HG03103 (cell line): Measurements from ENCODE around the gene GNB1L.

Experiments
- ATAC-seq: cut with Tn5 transposase; IDR thresholded peaks from one replicate; pipeline ENCODE4 v1.9.1; 2021; ENCODE audit warnings: low read depth; ENCODE audit not compliant: unreplicated experiment

Gene GNB1L

DNA sequence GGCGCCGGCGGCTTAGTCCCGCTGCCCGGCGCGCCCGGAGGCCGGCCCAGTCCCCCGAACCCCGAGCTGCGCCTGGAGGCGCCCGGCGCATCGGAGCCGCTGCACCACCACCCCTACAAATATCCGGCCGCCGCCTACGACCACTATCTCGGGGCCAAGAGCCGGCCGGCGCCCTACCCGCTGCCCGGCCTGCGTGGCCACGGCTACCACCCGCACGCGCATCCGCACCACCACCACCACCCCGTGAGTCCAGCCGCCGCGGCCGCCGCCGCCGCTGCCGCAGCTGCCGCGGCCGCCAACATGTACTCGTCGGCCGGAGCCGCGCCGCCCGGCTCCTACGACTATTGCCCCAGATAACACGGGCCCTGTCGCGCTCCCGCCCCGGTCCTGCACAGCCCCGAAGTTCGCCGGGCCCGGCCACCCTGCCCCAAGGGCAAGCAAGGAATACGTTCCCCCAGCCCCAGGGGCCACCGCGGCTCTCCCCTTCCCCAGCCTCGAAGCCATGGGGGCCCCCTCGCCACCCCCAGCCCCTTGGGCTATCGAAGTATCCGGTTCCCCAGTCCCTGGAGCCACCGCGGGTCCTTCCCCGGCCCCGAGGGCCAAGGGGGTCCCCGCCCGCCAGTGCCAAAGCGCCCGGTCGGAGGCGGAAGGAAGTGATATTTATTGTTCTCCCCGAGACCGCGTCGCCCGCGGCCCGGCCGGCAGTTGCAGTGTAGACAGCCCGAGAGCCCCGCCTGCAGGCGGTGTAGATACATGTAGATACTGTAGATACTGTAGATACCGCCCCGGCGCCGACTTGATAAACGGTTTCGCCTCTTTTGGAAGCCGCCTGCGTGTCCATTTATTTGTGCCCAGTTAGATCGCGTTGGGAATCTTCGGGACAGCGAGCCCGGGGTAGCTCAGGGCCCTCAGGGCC, 87.9 kb downstream of the GNB1L start:
- ATAC-seq: no peak

DNA sequence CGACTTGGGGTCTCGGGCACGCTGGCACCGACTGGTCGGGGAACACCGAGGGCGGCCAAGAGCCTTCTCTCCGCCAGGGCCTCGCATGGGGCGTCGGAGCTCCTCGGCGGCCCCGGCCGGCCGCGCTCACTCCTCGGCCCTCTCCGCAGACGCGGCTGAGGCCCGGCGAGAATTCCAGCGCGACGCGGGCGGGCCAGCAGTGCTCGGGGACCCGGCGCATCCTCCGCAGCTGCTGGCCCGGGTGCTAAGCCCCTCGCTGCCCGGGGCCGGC, 88.5 kb downstream of the GNB1L start:
- ATAC-seq: no peak

DNA sequence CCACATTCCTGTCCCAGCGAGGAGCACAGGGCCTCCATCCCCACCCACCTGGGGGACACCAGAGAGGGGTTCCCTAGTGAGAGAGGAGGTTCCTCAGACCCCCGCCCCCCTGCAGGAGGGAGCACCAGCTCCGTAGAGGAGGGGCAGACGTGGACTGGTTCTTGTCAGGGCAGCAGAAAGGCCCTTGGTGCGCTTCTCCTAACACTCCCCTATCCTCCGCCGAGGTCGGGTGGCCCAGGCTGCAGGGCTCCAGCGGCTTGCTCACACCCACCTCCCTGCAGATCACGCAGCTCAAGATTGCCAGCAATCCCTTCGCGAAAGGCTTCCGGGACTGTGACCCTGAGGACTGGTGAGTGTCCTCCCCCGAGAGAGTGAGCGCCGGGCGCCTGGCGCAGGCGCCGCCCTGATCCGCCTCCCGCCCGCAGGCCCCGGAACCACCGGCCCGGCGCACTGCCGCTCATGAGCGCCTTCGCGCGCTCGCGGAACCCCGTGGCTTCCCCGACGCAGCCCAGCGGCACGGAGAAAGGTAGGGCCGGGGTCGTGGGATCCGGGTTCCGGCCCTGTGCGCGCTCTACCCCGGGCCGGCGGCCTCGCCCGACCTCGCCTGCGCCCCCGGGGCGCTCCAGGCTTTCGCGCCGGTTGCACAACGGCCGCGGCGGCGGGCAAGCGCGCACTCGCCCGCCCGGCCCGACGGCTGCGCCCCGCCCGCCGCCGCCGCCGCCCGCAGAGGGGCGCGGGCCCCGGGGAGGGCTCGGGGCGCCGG, 89.0 kb downstream of the GNB1L start:
- ATAC-seq: no peak

DNA sequence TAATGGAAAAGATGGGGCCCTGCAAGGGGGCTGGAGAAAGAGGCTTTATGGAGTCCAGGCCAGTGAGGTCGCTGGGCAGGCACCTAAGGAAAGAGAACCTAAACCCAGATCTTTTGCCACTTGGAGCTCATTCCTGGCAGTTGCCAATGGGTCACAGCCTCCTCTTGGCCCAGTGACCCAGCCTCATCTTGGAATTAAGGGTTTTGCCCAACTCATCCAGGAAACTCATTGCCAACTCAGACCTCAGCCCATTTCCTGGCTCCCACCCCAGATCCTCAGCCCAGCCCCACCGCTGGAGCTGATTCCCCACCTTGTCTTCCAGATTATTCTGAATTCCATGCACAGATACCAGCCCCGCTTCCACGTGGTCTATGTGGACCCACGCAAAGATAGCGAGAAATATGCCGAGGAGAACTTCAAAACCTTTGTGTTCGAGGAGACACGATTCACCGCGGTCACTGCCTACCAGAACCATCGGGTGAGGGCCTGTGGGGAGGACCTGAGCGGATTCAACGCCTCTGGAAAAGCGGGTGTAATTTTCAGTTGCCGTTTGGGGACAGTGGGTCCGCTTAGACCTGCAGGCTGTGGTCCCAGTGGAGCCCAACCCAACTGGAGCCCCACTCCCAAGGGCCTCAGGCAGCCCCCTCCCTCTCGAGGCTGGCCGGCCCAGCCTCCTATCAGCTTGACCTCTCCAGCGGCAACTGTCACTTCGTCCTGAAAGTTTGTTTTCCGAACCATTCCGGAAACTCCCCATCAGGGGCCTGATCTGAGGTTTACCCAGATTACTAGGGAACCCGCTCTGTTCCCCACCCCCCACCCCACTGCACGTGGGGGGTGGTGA, 89.8 kb downstream of the GNB1L start:
- ATAC-seq: no peak

DNA sequence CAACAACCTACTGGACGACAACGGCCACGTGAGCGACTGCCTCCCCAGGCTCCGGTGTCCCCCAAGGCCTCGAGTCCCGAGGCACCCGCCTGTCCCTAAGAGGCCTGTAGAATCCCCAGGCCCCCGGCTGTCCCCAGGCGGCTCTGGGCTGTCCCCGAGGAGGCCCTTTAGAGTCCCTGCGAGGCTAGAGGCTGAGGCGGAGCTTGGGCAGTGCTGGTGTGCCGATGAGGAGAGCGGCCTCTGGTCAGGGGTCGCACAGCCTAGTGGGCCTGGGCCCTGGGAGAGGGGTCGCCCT, 90.4 kb downstream of the GNB1L start:
- ATAC-seq: no peak

DNA sequence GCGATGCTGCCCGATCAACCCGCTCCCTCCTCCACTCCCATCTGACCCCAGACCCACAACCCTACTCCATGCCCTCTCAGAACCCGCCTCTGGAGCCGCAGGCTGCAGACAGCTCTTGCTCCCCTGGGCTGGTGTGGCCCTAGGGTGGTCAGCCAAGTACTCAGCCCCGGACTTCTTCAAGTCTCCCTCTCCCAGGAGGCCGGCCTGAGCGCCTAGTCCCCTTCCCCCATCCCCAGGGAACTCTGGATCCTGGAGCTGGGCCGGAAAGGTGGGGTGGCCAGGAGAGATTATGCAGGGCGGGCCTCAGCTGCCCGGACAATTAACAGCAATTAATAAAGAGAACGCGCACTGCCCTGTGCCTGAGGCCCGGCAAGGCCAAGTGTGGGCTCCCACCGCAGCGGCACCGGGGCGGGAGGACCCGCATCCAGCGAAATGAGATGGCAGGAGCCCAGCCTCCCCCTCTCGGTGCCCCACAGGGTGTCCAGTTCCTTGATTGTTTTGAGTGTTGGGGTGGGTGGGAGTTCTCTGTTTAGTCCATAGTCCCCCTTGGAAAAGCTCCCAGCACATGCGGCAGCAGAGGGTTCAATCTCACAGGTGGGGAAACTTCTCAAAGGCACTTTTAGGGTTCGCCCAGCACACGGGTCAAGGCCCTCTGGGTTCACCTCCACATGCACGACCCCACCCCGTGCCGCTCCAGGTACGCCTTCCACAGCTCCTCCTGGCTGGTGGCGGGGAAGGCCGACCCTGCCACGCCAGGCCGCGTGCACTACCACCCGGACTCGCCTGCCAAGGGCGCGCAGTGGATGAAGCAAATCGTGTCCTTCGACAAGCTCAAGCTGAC, 91.0 kb downstream of the GNB1L start:
- no peak for ATAC-seq

DNA sequence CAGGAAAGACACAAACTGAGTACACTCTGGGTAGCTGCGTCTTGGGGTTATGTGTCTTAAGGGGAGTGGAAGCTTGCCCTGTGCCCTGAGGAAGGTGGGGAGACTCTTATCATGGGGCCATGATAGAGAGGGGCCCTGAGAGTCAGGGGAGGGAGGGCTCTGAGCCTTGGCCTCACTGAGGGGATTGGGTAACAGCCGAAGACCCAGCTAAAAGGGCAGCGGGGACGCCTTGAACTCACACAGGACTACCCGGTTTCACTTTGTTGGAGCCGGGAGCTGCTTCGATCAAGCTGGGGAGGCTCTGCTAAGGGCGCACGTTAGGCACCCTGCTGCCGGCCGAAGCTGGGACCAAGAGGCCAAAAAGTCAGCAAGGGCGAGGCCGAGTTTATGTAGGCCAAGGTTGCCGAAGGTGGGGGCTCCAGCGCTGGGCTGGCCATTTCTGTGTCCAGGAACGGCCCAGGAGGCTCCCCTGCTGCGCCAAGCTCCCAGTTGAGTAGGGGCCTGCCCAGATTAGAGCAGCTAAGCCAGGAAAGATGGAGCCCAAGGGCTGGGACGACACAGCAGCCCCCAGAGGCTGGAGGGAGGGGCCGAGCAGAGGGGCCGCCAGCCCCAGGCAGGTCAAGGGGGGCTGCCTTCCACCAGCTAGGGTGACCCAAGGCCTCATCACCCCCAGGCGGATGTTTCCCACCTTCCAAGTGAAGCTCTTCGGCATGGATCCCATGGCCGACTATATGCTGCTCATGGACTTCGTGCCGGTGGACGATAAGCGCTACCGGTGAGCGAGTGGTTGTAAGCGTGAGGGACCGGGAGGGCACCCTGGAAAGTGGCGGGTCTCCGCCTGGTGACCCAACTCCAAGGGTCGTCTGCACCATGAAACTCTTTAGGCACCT, 91.9 kb downstream of the GNB1L start:
- ATAC-seq: no peak

DNA sequence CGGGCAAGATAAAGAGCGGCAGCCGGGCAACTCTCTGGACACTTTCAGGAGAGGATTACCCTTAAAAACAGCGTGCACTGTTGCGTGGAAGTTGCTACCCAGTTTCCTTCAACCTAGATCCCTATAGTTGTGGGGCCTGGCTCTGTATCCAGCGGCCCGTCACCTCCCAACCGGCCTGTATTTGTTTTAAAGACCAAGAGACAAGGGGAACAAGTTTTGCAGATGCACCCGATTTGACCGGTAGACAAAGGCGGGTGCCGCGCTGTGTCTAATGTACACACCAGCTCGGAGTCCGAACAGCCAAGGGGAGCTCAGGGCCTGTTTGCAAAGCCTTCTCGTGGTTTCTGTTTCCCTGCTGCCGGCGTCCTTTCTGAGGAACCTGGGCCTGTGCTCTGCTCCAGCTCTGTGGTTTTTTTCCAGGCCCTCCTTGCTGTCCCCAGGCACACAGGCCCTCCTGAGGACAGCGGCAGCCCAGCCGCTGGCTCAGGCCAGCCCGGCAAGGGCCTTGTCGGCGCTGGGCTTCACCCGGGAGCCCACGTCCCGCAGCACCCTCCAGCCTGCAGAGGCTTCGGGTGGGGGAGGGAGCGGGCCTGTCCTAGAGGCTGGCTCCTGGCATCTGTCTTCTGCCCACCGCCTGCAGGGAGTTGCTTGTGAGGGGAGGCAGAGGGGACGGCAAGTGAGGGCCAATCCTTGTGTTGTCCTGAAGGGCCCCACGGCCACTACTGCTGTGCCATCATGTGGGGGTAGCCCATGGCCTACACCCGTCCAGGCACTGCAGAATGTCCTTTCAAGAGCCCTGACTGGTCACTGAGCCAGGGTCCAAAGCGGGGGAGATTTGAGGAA, 92.7 kb downstream of the GNB1L start:
- no peak for ATAC-seq

DNA sequence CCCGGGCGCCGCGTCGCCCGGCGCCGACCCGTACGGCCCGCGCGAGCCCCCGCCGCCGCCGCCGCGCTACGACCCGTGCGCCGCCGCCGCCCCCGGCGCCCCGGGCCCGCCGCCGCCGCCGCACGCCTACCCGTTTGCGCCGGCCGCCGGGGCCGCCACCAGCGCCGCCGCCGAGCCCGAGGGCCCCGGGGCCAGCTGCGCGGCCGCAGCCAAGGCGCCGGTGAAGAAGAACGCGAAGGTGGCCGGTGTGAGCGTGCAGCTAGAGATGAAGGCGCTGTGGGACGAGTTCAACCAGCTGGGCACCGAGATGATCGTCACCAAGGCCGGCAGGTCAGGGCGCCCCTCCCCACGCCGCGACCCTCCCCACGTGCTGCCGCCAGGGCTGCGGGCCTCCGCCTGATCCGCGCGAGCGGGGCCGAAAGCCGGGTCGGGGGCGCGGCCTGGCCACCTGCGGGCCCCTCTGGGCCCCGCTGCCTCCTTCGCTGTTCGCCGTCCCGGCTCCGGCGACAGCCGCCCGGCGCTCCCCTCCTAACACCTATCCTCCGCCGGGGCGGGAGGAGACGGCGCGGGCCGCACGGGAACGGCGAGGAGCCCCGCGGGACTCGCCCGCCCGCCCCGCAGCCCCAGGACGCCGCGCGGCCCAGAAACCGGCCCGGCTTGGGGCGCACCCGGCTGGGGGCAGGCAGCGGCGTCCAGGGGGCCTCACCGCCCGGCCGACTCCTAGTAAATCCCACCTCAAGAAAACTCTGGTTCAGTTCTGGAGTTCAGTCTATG, 93.5 kb downstream of the GNB1L start:
- ATAC-seq: no peak

DNA sequence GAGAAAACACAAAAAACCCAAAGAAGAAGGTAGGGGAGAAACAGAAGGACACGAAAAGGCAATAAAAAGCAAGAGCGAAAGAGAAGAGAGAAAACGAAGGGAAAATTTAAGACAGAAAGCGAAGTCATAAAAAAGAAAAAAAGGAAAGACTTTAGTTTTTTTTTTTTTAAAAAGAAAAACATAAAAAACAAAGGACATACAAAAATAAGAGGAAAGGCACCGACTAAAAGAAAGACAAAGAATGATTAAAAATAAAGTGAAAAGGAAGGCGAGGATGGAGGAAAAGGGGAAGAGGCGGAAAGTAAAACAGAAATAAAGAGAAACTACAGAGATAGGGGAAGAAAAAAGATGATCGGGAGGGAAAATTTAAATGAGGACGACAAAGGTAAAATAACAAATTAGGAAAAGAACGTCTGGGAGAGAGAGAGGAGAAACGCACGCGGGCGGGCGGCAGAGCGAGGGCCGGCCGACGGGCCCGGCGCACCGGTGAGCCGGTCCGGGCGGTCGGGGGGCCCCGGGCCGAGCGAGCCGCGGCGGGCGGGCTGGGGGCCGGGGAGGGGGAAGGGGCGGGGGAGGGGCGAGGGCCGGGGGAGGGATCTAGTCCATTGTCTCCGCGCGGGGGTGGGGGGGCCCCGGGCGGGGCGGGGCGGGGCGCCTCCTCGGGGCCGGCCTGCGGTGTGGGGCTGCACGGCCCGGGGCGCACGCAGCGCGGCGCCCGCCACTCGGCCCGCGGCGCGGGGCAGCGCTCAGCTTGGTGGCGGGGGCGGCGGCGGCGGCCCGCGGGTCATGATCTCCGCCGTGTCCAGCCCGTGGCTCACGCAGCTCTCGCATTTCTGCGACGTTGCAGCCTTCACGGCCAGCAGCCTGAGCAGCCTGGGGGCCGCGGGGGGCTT, 94.4 kb downstream of the GNB1L start, which contains the start of gene TBX1:
TSS of gene TBX1 (plus strand) at position 721 of the 893 bp plus-strand sequence. CDS start at position 787, 66 bp downstream.
- ATAC-seq: no peak

DNA sequence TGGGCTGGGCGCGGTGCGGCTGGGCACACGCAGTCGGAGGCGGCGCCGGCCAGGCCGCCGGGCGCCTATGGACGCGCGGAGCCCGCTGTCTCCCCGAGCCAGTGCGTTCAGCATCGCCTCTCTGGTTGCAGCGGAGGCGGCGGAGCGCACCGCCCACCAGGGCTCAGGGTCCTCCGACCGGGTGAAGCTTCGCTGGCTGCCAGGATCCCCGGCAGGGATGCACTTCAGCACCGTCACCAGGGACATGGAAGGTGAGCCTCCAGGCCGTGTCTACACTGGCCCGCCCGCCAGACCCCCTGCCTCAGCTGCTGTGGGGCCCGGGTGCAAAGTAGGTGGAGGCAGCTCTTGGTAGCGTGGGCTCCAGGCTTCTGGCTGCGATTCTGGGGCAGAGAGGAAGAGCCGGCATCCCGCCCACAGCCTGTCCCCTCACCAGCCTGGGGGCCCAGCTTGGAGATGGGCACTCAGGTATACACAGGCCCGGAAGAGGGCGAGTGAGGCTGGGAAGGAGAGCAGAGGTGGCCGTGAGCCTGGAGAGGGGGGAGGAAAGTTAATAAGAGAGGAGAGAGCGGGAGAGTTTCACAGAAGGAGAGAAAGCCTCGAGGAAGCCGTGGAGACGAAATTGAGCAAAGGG, 95.1 kb downstream of the GNB1L start:
- no peak for ATAC-seq

DNA sequence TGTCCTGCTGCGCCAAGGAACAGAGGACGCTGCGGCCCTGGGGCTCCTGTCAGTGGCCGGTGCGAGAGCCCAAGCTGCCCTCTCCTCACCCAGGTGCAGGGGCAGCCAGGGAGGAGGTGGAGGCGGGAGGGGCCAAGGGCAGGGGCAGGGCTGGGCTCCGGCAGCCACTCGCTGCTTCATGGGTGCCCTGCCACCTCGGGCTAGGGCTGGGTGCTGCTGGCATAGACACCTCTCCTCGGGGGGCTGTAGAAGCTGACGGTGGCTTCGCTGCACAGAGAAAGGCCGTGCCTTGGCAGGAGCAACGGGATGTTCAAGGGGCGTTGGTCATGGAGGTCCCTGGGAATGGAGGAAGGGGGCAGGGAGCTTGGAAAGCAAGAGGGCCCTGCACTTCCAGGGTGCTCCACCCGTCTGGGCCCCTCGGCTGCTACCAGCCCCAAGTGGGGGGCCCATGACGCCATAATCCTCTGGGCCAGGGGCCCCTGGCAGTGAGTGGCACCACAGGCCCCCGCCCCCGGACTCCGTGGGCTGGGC, 95.7 kb downstream of the GNB1L start:
- no peak for ATAC-seq

DNA sequence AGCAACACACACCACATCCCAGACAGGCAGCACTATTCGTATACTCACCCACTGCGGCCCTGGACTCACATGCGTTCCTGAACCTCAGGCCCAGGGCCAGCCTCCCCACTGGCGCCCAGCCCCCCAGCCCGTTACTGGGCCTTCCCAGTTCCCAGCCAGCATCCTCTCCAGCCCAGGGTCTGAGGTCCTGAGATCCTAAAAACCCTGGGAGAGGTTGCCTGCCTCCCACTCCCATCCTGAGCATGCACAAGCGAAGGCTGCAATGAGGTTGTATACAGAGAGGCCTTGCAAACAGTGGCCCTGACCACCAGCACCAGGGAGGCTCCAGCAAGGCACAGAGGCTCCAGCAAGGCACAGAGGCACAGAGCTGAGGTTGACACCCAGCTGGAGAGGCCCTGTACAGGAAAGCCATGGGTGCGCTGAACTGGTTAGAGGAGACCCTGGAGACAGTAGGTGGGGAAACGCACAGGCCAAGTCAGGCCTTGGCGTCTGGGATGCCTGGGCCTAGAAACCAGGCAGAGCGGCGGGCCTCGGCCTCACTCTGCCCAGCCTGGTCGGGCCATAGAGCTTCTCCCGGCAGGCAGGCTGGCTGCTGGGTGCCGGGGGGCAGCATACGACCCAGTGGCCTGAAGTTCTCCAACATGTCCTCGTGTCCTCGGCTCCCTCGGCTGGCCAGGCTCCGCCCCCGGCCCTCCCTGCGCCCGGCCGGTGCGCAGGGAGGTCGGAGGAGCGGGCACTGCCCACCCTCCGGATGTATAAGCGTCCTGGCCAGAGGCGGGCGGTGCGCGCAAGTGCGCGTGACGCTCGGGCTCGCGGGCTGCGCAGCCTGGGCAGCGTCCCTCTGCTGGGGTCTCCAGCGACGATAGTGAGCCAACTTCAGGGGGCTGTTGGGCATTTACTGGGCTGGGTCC, 96.4 kb downstream of the GNB1L start:
- no peak for ATAC-seq

DNA sequence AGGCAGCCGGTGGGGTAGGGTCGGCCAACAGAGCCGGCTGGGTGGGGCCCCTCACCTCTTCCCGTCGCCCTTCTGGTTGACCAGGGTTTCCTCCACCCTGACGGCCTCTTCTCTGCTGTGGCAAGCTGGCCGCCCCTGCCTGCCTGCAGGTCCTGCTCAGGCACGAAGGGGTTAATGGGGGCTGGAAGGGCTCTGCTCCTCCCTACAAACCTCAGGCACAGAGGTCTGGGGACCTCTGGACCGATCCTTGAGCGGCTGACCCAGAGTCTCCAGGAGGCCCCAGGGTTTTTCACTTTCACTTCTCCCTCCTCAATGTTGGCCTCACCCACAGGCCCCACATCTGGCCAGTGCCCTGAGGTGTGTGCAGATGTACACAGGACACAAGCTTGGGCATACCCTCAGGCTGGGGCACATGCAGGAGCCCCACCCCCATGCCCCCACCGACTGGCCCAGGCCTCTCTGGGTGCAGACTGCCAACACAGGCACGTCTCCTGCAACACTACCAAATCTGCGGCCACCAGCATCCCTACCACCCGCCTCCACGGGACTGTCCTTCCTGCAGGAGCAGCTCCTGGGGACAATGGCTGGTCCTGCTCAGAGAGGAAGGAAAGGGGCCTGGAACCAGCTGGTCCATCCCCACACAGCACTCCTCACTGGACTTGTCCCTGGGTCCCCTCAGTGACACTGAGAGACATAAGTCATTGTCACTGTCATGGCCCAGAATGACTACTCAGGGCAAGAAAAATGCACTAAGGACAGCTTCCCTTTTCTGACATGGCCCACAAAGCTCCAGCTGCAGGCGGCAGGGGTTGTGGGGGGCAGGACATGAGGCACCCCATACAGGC, 97.3 kb downstream of the GNB1L start:
- no peak for ATAC-seq
